ENCODE data around the gene ZNF554. TPM values are rescaled to one million over a fixed set of nuclear protein-coding genes. Genes with fewer than 3 reads are reported as not detected.

ZNF554 gene
- total RNA-seq, 1 experiment from 2014 or later = 3.3 TPM

DNA sequence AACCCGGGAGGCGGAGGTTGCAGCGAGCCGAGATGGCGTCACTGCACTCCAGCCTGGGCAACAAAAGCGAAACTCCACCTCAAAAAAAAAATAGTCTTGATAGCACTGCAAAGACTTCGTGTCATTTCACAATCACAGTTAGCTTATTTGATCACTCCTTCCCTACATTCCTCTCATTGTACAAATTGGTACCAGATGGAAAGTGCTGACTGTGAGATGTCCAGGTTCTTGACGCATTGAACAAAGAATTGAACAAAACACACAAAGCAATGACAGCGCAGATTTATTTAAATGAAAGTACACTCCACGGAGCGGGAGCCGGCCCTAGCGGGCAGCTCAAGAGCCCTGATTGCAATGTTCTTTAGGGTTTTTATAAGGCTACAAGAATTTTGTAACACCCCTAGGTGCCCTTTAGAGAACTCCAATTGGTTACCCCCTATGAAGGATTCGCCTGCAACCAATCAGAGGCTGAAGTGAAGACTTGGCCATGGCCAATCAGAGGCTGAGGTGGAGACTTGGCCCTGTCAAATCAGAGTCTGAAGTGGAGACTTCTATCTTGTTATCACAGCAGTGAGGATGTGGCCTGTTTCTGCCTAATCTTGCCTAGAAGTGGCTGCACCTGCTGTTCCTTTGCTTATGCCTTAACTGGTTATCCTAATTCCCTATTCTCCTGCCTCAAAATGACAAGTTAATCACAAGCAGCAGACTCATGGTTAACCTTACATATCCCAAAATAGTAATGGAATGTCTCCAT lies 64.2 kb downstream of the ZNF554 start:
- BruUV-seq (replicated peaks) = no TSS peak
- no peaks in the 10 kb centered on the region for H3K9me2 ChIP-seq (ENCODE audit: insufficient read depth)
- intact Hi-C loops (cut with micrococcal nuclease; ENCODE audit: unreplicated experiment) = no loop called here
- no peak for TF ChIP-seq EZH2 (IDR thresholded peaks at IDR 0.05; ENCODE audit: low read depth)
- TF ChIP-seq, protein P1, sequence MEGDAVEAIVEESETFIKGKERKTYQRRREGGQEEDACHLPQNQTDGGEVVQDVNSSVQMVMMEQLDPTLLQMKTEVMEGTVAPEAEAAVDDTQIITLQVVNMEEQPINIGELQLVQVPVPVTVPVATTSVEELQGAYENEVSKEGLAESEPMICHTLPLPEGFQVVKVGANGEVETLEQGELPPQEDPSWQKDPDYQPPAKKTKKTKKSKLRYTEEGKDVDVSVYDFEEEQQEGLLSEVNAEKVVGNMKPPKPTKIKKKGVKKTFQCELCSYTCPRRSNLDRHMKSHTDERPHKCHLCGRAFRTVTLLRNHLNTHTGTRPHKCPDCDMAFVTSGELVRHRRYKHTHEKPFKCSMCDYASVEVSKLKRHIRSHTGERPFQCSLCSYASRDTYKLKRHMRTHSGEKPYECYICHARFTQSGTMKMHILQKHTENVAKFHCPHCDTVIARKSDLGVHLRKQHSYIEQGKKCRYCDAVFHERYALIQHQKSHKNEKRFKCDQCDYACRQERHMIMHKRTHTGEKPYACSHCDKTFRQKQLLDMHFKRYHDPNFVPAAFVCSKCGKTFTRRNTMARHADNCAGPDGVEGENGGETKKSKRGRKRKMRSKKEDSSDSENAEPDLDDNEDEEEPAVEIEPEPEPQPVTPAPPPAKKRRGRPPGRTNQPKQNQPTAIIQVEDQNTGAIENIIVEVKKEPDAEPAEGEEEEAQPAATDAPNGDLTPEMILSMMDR (conservative IDR thresholded peaks at IDR 0.05) = no peak
- CTCF ChIA-PET = interaction anchor here (1.1 kb wide), 1 partner anchor 235 kb away, joined by 3 read pairs; no protein-coding TSS in a partner anchor
- no peak overlapping the region for H2AFZ ChIP-seq
- H3K4me1 ChIP-seq (replicated peaks; ENCODE audit: insufficient read depth) = no peaks in the 10 kb centered on the region
- H4K20me1 ChIP-seq (ENCODE audit: insufficient read depth) = no peaks in the 10 kb centered on the region
- no peaks in the 10 kb centered on the region for H3K36me3 ChIP-seq (ENCODE audit: low read depth)
- POLR2A ChIA-PET (ENCODE audit: unreplicated experiment) = no interaction called here
- H3K4me3 ChIP-seq = no peak overlapping the region
- H3K27ac ChIP-seq = no peak overlapping the region
- peaks cover 35% of the 10 kb centered on the region for H3K27me3 ChIP-seq (ENCODE audit: insufficient read depth, low read depth)
- H3F3A ChIP-seq (ENCODE audit: insufficient read depth, low read depth) = no peaks in the 10 kb centered on the region
- H3K4me2 ChIP-seq = no peak overlapping the region
- H3K9me3 ChIP-seq (ENCODE audit: insufficient read depth, low read depth) = peaks cover 4% of the 10 kb centered on the region; the same call in 1 of the 2 replicates
- no peak for DNase-seq
- H3K79me2 ChIP-seq (ENCODE audit: low read depth) = no peaks in the 10 kb centered on the region

DNA sequence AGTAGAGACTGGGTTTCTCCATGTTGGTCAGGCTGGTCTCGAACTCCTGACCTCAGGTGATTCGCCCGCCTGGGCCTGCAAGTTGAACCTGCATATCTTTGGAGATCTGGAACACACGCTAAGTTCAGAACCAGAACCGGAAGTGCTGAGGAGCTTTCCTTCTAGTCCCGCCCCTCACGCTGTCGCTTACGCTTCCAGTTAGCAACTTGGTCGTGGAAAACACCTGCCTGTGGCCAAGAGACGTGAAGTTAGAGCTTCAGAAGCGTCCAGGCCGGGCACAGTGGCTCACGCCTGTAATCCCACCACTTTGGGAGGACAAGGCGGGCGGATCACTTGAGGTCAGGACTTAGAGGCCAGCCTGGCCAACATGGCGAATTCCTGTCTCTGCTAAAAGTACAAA lies 66.1 kb downstream of the ZNF554 start:
- intact Hi-C loops (cut with micrococcal nuclease; ENCODE audit: unreplicated experiment) = loop anchor here (5.0 kb wide), 1 partner anchor 67 kb away; no protein-coding TSS in a partner anchor
- H3K4me2 ChIP-seq = no peak overlapping the region
- no peaks in the 10 kb centered on the region for H3K9me2 ChIP-seq (ENCODE audit: insufficient read depth)
- CTCF ChIA-PET = no interaction called here
- no peak for TF ChIP-seq EZH2 (IDR thresholded peaks at IDR 0.05; ENCODE audit: low read depth)
- TF ChIP-seq, protein P1 (conservative IDR thresholded peaks at IDR 0.05) = no peak
- H3K4me3 ChIP-seq = no peak overlapping the region
- H2AFZ ChIP-seq = no peak overlapping the region
- no peaks in the 10 kb centered on the region for H3K36me3 ChIP-seq (ENCODE audit: low read depth)
- no peaks in the 10 kb centered on the region for H4K20me1 ChIP-seq (ENCODE audit: insufficient read depth)
- DNase-seq = no peak
- no peaks in the 10 kb centered on the region for H3F3A ChIP-seq (ENCODE audit: insufficient read depth, low read depth)
- H3K79me2 ChIP-seq (ENCODE audit: low read depth) = no peaks in the 10 kb centered on the region
- no peaks in the 10 kb centered on the region for H3K9me3 ChIP-seq (ENCODE audit: insufficient read depth, low read depth)
- no TSS peak for BruUV-seq (replicated peaks)
- peaks cover 35% of the 10 kb centered on the region for H3K27me3 ChIP-seq (ENCODE audit: insufficient read depth, low read depth)
- no peak overlapping the region for H3K27ac ChIP-seq
- no peaks in the 10 kb centered on the region for H3K4me1 ChIP-seq (replicated peaks; ENCODE audit: insufficient read depth)
- POLR2A ChIA-PET (ENCODE audit: unreplicated experiment) = no interaction called here

Other genes starting within 250 kb of the ZNF554 start
- gene GNG7, start 117.2 kb upstream of the ZNF554 start, total RNA-seq (2021) = 2.8 and 3.0 TPM in 2 replicates
- gene DIRAS1, start 98.5 kb upstream of the ZNF554 start, total RNA-seq (2021) = 0.57 and 1.0 TPM in 2 replicates
- 21.6 and 25.3 TPM in 2 replicates for gene SLC39A3, start 79.9 kb upstream of the ZNF554 start, total RNA-seq (2021)
- 35.1 and 40.7 TPM in 2 replicates for gene SGTA, start 36.6 kb upstream of the ZNF554 start, total RNA-seq (2021)
- 83.2 and 85.8 TPM in 2 replicates for gene THOP1, start 34.4 kb upstream of the ZNF554 start, total RNA-seq (2021)
- 1.2 and 2.2 TPM in 2 replicates for gene ZNF555, start 21.6 kb downstream of the ZNF554 start, total RNA-seq (2021)
- not detected in 2 replicates for gene ZNF556, start 47.5 kb downstream of the ZNF554 start, total RNA-seq (2021)
- gene ZNF57, start 81.1 kb downstream of the ZNF554 start, total RNA-seq (2021) = 2.6 TPM in 2 replicates
- 2.1 and 2.5 TPM in 2 replicates for gene ZNF77, start 125.1 kb downstream of the ZNF554 start, total RNA-seq (2021)
- gene TLE6, start 157.7 kb downstream of the ZNF554 start, total RNA-seq (2021) = 0.90 and 1.1 TPM in 2 replicates
- gene TLE2, start 209.4 kb downstream of the ZNF554 start, total RNA-seq (2021) = 13.7 and 21.8 TPM in 2 replicates
- gene TLE5, start 242.6 kb downstream of the ZNF554 start, total RNA-seq (2021) = 210 and 217 TPM in 2 replicates

Data from PC-9 (cell line).